ENCODE data around the gene ZEB2. TPM values are rescaled to one million over a fixed set of nuclear protein-coding genes. Genes with fewer than 3 reads are reported as not detected.

The ZEB2 gene
- total RNA-seq, 3 donors from 2014 or later = 53.7 to 225 (median 83.2) TPM

DNA sequence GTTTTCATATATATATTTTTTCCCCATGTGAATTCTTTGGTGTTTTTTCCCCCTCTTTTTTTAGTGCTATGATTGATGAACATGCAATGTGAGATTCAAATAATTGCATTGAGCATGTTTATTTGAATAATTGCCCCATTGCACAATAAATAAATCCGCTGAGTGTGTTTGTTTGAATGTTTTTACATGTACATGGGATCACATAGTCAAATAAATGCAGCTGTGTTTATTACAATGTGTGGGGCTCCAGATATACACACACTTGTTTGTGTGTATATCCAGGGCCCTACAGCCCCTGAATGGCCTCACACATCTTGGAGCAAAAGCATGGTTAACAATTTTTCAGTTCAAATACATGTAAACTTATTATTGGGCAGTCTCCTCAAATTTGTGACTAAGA is 134.5 kb downstream of the ZEB2 start:
- no peak overlapping the region for H3K4me3 ChIP-seq
- DNase-seq (ENCODE audit: low spot score in 2 of 2) = no peak
- H3K36me3 ChIP-seq = no peaks in the 10 kb centered on the region
- no peak for TF ChIP-seq POLR2A (IDR thresholded peaks at IDR 0.05)
- no peak for TF ChIP-seq POLR2AphosphoS5 (IDR thresholded peaks at IDR 0.05)
- TF ChIP-seq, protein P1, sequence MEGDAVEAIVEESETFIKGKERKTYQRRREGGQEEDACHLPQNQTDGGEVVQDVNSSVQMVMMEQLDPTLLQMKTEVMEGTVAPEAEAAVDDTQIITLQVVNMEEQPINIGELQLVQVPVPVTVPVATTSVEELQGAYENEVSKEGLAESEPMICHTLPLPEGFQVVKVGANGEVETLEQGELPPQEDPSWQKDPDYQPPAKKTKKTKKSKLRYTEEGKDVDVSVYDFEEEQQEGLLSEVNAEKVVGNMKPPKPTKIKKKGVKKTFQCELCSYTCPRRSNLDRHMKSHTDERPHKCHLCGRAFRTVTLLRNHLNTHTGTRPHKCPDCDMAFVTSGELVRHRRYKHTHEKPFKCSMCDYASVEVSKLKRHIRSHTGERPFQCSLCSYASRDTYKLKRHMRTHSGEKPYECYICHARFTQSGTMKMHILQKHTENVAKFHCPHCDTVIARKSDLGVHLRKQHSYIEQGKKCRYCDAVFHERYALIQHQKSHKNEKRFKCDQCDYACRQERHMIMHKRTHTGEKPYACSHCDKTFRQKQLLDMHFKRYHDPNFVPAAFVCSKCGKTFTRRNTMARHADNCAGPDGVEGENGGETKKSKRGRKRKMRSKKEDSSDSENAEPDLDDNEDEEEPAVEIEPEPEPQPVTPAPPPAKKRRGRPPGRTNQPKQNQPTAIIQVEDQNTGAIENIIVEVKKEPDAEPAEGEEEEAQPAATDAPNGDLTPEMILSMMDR (IDR thresholded peaks at IDR 0.05) = no peak
- intact Hi-C loops (cut with DNase I; ENCODE audit: low total_unique reads) = no loop called here
- H3K27me3 ChIP-seq = no peaks in the 10 kb centered on the region
- no peaks in the 10 kb centered on the region for H3K4me1 ChIP-seq
- no peak overlapping the region for H3K27ac ChIP-seq
- no peaks in the 10 kb centered on the region for H3K9me3 ChIP-seq

DNA sequence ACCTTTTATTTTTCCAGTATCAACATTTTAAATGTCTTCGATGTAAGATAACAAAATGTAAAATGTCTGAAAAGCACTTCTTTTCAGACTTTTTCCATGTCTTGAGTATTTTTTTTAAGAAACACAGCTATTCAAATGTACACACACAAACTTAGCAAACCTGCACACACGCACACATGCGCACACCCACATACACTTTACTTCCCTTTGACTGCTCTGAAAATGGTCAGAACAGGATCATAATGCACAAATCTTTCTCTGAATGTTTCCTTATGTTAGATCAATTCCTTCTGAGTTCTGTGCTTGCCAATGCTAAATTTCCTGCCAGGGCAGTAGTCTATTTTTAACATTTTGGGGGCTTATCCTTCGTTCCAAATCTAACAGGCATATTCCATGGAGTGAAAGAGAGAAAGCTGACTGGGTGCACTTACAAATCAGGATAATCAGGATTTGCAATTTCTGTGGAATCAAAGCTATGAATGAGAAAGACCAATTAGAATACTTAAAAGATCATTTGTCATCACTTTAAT is 136.3 kb downstream of the ZEB2 start:
- no peaks in the 10 kb centered on the region for H3K27me3 ChIP-seq
- no peak for DNase-seq (ENCODE audit: low spot score in 2 of 2)
- intact Hi-C loops (cut with DNase I; ENCODE audit: low total_unique reads) = no loop called here
- no peak overlapping the region for H3K27ac ChIP-seq
- TF ChIP-seq POLR2A (IDR thresholded peaks at IDR 0.05) = no peak
- TF ChIP-seq POLR2AphosphoS5 (IDR thresholded peaks at IDR 0.05) = no peak
- H3K4me1 ChIP-seq = no peaks in the 10 kb centered on the region
- no peaks in the 10 kb centered on the region for H3K36me3 ChIP-seq
- H3K9me3 ChIP-seq = no peaks in the 10 kb centered on the region
- no peak overlapping the region for H3K4me3 ChIP-seq

DNA sequence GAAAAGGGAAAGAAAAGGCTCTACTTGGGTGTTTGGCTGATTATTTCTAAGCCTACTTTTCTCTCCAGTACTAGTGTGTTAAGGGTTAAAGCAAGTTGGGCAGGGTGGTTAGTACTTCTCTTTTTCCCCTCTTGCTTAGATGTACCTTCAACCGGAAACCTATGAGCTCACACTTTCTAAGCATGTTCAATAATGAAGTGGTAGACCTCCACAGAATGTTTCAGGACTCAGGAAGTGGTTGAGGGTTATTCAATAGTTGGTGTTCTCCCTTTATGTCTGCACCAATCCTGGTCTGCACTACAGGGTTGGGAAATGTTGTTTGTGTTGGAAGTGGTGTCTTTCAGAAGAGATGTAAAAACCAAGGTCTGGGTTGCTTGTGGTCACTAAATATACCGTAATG is 137.1 kb downstream of the ZEB2 start:
- no peak overlapping the region for H3K4me3 ChIP-seq
- no peaks in the 10 kb centered on the region for H3K9me3 ChIP-seq
- H3K27me3 ChIP-seq = no peaks in the 10 kb centered on the region
- intact Hi-C loops (cut with DNase I; ENCODE audit: low total_unique reads) = no loop called here
- TF ChIP-seq, protein P1 (IDR thresholded peaks at IDR 0.05) = no peak
- TF ChIP-seq POLR2A (IDR thresholded peaks at IDR 0.05) (no peak), POLR2AphosphoS5 (IDR thresholded peaks at IDR 0.05) (no peak)
- H3K36me3 ChIP-seq = no peaks in the 10 kb centered on the region
- no peak overlapping the region for H3K27ac ChIP-seq
- H3K4me1 ChIP-seq = no peaks in the 10 kb centered on the region
- DNase-seq (ENCODE audit: low spot score in 2 of 2) = no peak

DNA sequence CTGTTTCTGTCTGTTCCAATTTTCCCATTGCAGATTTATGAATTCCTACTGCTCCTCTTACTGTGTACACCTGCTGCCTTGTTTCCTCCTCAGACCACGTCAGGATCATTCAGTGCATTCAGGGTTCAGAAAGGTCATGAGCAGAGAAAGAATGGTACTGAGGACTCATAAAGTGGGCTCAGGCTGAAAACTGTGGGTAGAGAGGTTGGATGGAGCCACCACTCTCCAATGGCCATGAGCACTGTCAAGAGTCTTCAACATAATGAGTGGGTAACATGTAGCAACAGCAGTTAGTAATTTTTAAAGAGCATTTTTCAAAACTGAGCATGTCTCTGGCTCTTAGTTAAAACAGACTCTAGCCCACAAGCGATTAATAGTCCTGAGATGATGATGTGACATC is 138.2 kb downstream of the ZEB2 start:
- Histone ChIP-seq H3K36me3 (no peaks in the 10 kb centered on the region), H3K4me1 (no peaks in the 10 kb centered on the region), H3K4me3 (no peak overlapping the region), H3K27ac (no peak overlapping the region), H3K27me3 (no peaks in the 10 kb centered on the region), H3K9me3 (no peaks in the 10 kb centered on the region)
- DNase-seq (ENCODE audit: low spot score in 2 of 2) = no peak
- intact Hi-C loops (cut with DNase I; ENCODE audit: low total_unique reads) = no loop called here
- TF ChIP-seq POLR2A (IDR thresholded peaks at IDR 0.05) (no peak), POLR2AphosphoS5 (IDR thresholded peaks at IDR 0.05) (no peak)
- TF ChIP-seq, protein P1 (IDR thresholded peaks at IDR 0.05) = no peak

DNA sequence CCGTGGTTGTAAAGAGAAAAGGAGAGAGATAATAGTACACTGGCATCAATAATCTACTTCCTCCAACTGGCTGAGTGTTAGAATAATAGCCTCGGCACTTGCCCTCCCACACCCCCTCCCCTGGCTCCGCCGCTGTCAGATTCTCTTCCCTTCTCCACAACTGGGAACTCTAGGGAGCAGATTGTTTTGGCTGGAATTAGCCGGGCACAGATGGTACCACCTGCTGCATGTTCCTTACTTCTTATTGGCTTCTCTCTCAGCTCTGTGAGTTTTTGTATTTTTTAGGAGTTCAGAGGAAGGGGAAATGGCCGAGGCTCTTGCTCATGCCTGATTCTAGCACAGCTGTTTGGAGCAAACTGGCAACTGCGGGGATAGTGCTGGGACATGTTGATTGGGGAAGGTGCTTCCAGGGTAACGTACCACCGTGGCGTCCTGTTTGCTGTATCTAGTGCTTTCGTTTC is 140.0 kb downstream of the ZEB2 start:
- H3K27me3 ChIP-seq = no peaks in the 10 kb centered on the region
- intact Hi-C loops (cut with DNase I; ENCODE audit: low total_unique reads) = no loop called here
- H3K4me1 ChIP-seq = no peaks in the 10 kb centered on the region
- H3K4me3 ChIP-seq = no peak overlapping the region
- H3K27ac ChIP-seq = no peak overlapping the region
- no peaks in the 10 kb centered on the region for H3K36me3 ChIP-seq
- H3K9me3 ChIP-seq = no peaks in the 10 kb centered on the region
- no peak for DNase-seq (ENCODE audit: low spot score in 2 of 2)
- no peak for TF ChIP-seq POLR2AphosphoS5 (IDR thresholded peaks at IDR 0.05)
- no peak for TF ChIP-seq POLR2A (IDR thresholded peaks at IDR 0.05)
- TF ChIP-seq, protein P1 (IDR thresholded peaks at IDR 0.05) = no peak

DNA sequence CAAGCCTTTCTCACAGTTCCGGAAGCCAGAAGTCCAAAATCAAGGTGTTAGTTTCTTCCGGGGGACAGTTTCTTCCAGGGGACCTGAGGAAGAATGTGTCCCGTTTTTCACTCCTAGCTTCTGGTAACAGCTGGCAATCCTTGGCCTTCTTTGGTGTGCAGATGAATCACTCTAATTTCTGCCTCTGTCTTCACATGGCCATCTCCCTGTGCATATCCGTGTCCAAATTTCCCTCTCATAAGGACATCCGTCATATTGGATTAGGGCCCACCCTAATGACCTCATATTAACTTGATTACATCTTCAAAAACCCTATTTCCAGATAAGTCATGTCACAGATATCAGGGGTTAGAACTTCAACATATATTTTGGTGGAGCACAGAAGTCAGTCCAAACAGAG is 141.4 kb downstream of the ZEB2 start:
- intact Hi-C loops (cut with DNase I; ENCODE audit: low total_unique reads) = no loop called here
- no peak overlapping the region for H3K27ac ChIP-seq
- H3K4me3 ChIP-seq = no peak overlapping the region
- H3K27me3 ChIP-seq = no peaks in the 10 kb centered on the region
- no peak for DNase-seq (ENCODE audit: low spot score in 2 of 2)
- no peaks in the 10 kb centered on the region for H3K4me1 ChIP-seq
- TF ChIP-seq POLR2A (IDR thresholded peaks at IDR 0.05) = no peak
- TF ChIP-seq, protein P1 (IDR thresholded peaks at IDR 0.05) = no peak
- TF ChIP-seq POLR2AphosphoS5 (IDR thresholded peaks at IDR 0.05) = no peak
- H3K9me3 ChIP-seq = no peaks in the 10 kb centered on the region
- H3K36me3 ChIP-seq = no peaks in the 10 kb centered on the region

Data from breast epithelium (tissue), 4 donors.